Caki2 (cell line): ENCODE data around the gene OR51B4. TPM values are rescaled to one million over a fixed set of nuclear protein-coding genes. Genes with fewer than 3 reads are reported as not detected.
A peak's percentile ranks its signal among the peaks of the same experiment; 100 is the strongest.
"Not testable (repeated sequence)": the region's sequence is repeated elsewhere in the genome, so short reads cannot be mapped to it uniquely, and the experiment has no call there.

Experiments used
- DNase-seq: peaks from one replicate; pipeline ENCODE4 v3.0.0-alpha.2; 2015; ENCODE audit warnings: low read depth
- in situ Hi-C: cut with HindIII; loops from 2 replicates; pipeline ENCODE4 v1.10.0; 2016; ENCODE audit warnings: low sequenced_read_pairs, low pct_unique_long_range_greater_than_20kb, mixed read lengths
- total RNA-seq: library from RNA; depleted of rRNA; stranded (reverse); fragments of >200 nt; shearing (Covaris generic); gene quantifications from 2 replicates; pipeline ENCODE4 v1.2.3, GENCODE V29; 2014; ENCODE audit warnings: low replicate concordance

The OR51B4 gene
- total RNA-seq, 1 experiment from 2014 or later: not detected

DNA sequence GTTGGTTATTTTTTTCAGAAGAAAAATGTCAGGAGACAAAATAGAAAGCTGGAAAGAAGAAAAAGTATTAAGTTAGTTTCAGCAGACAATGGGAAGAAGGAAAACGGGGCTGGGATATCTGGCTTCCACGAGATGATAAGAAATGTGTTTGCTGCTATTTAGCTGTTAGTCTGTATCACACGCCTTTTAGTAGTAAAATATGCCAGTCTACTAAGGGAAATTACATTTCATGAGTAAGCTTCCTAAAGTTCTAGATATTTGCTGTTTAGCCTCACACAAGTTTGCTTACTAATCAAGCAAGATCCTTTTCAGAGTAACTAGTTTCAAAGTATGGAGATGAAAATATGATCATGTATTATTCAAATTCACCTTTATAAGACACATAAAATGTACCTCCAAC, 1.5 kb downstream of the OR51B4 start:
- in situ Hi-C loops: no loop called here
- no peak for DNase-seq

DNA sequence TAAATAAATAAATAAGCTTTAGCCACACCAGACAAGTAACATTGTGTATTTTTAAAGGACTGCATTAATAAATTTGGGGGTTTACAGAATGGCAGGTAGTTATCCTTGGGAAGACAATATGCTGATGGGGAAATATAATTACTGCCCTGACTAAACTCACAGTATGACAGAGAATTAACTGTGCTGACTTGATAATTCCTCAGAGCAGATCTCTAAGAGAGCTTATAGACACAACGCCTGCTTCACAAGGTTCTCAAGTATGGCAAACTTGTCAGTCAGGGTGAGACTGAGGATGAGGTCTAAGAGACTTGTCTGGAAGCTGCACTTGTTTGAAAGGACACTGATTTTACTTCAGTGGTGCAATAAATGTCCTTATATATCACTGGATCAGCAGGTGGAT, 3.3 kb downstream of the OR51B4 start:
- no peak for DNase-seq
- in situ Hi-C loops: no loop called here

DNA sequence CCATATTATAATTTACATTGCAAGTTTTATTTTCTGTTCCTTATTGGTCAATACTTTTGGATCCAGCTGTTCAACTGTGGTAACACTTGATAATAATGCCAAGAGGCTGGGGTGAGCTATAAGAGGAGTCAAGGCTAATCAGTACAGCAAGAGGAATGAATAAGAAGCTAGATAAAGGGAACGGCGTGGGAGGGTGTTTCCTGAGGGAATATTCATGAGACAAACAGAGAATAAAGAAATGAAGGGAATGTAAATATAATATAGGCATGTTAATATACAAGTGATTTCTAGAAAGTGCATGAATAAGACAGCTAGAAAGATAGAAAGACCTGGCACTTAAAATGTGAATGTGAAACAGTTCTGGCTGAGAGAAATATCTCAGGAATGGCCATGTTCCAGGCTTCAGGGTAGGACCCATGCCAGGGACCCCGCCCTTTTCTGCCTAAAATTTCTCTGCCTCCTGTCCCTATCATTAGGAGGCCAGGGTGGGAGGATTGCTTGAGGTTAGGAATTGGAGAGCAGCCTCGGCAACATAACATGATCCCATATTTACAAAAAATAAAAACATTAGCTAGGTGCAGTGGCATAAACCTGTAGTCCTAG, 3.9 kb downstream of the OR51B4 start:
- no peak for DNase-seq
- in situ Hi-C loops: no loop called here

DNA sequence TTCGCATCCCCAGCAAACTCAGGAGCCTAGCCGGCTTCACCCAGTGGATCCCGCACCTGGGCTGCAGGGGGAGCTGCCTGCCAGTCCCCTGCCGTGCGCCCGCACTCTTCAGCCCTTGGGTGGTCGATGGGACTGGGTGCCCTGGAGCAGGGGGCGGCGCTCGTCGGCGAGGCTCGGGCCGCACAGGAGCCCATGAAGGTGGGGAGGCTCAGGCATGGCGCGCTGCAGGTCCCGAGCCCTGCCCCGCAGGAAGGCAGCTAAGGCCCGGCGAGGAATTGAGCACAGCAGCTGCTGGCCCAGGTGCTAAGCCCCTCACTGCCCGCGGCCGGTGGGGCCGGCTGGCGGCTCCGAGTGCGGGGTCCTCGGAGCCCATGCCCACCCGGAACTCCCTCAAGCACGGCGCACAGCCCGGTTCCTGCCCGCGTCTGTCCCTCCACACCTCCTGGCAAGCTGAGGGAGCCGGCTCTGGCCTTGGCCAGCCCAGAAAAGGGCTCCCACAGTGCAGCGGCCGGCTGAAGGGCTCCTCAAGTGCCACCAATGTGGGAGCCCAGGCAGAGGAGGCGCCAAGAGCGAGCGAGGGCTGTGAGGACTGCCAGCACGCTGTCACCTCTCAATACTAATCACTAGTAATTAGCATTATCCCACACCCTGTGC, 7.3 kb downstream of the OR51B4 start:
- in situ Hi-C loops, DNase-seq: not testable (repeated sequence)

DNA sequence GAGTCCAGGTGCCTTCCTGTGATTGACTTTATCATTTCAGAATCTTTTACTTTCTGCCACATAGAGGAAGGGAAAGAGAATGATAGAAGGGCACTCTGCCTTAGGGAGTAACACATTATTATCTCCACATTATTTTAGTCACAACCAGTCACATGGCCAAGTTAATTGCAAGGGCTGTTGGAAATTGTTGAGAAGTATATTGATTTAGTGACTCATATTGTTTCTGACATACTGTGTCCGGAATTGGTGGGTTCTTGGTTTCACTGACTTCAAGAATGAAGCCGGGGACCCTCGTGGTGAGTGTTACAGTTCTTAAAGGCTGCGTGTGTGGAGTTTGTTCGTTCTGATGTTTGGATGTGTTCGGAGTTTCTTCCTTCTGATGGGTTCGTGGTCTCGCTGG, 8.7 kb downstream of the OR51B4 start:
- in situ Hi-C loops: no loop called here
- DNase-seq: no peak

DNA sequence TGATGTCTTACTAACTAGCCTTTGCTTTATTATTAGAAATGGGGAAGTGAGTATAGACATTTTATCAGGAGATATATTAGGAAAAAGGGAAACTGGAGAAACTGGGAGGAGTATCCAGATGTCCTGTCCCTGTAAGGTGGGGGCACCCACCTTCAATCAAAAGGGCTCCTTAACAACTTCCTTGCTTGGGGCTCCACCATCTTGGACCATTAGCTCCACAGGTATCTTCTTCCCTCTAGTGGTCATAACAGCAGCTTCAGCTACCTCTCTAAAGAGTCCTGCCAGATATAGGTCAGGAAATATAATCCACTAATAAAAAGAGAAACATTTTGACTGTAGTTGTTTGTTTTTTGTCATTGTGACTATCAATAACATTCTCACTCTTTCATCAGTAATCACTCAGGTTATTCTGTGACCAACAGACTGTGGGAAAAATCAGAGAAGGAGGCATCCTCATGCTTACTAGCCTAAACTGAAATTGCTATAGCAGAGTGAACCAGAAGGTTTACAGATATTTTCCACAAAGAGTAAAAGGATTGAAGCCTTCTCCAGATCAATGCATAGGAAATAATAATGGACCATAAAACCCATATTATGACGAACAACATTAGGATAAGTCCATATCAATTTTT, 10.4 kb downstream of the OR51B4 start:
- in situ Hi-C loops: no loop called here
- peak; percentile 30 for DNase-seq

DNA sequence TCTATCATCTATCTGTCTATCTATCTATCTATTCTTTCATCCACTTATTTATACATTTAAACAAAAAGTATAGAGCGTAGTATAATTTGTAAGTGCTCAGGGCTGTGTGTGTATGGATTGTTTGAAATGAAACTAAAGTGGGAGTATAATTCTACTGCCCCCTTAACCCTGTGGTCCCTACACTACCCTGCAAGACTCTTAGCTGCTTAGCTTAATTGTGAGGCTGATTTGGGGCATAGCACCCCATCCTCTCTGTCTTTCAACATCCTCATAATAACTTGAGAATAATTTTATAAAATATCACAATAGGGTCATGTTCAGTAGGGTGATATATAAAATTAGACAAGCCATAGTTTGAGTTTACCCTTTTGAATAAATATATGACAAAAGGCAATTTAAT, 11.6 kb downstream of the OR51B4 start:
- in situ Hi-C loops: no loop called here
- no peak for DNase-seq

DNA sequence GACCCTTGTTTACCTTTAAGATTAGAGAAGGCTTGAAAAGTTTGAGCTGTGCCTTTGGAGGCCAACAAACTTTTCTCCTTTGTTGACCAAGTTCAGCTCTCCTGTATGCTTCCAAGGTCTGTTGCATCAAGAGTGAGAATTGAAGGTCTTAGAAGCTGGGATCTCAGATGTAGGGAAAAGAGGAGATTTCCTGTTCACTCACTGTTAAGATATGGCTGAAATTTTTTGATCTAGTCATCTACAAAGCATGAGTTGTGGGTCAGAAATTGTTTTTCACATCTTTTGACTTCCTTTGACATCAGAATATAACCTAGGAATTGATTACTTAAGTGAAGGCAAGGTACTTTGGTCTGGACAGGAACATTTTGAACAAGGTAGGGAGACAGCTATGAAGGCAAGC, 12.1 kb downstream of the OR51B4 start:
- in situ Hi-C loops: no loop called here
- no peak for DNase-seq

DNA sequence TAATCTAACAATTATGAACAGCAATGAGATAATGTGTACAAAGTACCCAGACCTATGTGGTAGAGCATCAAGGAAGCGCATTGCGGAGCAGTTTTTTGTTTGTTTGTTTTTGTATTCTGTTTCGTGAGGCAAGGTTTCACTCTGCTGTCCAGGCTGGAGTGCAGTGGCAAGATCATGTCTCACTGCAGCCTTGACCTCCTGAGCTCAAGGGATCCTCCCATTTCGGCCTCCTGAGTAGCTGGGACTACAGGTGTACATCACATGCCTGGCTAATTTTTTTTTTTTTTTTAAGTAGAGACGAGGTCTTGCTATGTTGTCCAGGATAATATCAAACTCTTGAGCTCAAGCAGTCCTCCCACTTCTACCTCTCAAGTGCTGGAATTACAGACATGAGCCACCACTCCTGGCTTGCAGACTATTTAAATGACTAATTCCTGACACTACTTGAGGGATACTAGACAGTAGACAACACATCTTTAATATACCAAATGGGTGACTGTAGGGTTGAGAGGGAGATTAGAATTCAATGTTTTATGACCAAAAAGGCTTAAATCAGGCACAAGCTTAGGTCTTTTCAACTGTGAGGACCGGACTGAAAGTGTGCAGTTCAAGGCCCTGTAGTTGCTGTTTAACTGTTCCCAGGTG, 12.7 kb downstream of the OR51B4 start:
- in situ Hi-C loops: no loop called here
- no peak for DNase-seq

DNA sequence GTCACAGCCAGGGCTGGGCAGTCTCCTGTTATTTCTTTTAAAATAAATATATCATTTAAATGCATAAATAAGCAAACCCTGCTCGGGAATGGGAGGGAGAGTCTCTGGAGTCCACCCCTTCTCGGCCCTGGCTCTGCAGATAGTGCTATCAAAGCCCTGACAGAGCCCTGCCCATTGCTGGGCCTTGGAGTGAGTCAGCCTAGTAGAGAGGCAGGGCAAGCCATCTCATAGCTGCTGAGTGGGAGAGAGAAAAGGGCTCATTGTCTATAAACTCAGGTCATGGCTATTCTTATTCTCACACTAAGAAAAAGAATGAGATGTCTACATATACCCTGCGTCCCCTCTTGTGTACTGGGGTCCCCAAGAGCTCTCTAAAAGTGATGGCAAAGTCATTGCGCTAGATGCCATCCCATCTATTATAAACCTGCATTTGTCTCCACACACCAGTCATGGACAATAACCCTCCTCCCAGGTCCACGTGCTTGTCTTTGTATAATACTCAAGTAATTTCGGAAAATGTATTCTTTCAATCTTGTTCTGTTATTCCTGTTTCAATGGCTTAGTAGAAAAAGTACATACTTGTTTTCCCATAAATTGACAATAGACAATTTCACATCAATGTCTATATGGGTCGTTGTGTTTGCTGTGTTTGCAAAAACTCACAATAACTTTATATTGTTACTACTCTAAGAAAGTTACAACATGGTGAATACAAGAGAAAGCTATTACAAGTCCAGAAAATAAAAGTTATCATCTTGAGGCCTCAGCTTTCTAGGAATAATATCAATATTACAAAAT, 13.4 kb downstream of the OR51B4 start:
- no peak for DNase-seq
- in situ Hi-C loops: no loop called here

DNA sequence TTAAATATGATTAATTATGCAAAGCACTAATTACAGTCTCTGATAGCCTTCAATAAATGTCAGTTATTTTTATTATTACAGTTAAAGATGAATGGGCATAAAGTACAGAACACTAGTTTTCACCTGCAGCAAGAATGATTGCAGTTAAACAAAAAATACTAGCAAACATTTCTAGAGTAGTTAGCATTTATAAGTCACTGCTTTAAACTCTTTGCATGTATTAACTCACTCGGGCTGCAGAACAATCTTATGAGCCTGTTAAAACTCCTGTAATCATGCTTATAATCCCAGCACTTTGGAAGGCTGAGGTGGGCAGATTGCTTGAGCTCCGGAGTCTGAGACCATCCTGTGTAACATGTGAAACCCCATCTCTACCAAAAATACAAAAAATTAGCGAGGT, 14.8 kb downstream of the OR51B4 start:
- in situ Hi-C loops: no loop called here
- no peak for DNase-seq

DNA sequence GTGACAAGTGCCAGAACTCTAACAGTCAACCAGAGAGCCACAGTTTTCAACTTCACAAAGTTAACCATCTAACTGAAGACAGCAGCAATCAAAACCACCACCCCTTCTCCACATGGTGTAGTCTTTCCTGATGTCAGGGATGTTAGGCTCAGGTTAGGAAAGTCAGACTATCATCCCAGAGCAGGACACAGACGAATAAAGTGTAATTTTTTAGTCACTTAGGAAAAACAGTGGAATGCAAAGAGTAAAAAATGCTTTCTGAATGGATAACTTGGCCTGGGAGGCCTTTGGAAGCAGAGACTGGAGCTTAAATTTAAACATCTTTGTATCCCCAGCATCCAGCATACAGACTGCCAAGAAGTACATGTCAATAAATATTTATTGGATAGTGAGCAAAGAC, 15.4 kb downstream of the OR51B4 start:
- no peak for DNase-seq
- in situ Hi-C loops: no loop called here

DNA sequence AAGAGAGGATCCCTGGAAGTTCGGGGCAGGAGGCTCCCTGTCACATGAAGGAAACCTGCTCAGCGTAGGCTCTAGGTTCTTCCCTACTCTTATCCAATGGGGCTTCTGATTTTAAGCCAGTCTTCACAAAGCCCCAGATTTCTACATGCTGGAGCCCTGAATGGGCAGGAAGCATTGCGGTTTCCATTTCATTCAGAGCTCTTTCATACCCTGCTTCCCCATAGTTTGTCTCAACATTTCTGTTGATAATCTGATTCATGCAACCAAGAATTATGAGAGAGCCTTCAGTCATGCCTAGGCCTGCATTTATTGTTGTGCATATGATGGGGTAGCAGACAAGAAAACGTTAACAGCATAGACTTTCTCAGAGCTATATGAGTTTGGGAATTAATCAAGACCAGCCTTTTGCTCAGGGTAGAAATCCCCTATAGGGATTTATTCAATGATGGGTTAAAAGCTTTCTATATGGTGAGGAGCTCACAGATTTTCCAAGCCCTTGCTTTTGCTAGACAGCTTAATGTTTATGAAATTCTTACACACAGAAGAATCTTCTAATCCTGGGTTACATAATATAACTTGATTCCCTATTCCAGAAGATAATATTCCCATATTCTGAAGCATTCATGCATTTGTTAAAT, 15.9 kb downstream of the OR51B4 start:
- in situ Hi-C loops: no loop called here
- DNase-seq: no peak

DNA sequence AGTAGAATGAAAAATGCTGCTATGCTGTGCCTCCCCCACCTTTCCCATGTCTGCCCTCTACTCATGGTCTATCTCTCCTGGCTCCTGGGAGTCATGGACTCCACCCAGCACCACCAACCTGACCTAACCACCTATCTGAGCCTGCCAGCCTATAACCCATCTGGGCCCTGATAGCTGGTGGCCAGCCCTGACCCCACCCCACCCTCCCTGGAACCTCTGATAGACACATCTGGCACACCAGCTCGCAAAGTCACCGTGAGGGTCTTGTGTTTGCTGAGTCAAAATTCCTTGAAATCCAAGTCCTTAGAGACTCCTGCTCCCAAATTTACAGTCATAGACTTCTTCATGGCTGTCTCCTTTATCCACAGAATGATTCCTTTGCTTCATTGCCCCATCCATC, 17.1 kb downstream of the OR51B4 start:
- no peak for DNase-seq
- in situ Hi-C loops: no loop called here

DNA sequence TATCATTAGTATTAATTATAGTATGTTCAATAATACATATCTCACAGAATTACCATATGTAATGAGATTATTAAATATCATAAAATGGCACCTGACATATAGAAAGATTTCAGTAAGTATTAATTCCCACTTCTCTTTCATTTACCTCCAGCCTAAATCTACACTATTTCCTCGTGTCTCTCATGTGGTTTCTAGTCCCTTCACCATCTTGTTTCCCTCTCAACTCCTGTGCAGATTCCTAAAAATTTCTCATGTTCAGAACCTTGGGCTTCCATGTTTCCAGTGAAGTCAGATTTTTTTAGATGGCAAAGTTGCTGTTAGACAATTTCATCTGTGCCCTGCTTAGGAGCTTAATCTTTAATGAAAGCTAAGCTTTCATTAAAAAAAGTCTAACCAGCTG, 17.9 kb downstream of the OR51B4 start:
- no peak for DNase-seq
- in situ Hi-C loops: no loop called here

DNA sequence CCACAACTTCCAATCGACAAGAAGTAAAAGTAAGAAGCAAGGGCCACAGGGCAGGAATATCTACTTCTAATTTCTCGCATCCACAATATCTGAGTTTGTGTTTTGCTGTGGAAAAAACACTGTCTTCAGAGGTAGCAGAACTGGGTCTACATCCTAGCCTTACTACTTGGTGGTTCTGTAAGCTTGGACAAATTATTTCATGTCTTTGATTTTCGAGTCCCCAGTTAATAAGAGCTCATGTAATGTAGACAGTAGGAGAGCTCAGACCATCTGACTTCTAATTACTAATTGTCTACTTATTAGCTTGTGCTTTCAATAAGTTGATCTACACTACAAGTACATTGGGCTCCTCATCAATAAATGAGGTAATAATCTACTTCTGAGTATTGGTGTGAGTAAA, 18.7 kb downstream of the OR51B4 start:
- DNase-seq: no peak
- in situ Hi-C loops: no loop called here

DNA sequence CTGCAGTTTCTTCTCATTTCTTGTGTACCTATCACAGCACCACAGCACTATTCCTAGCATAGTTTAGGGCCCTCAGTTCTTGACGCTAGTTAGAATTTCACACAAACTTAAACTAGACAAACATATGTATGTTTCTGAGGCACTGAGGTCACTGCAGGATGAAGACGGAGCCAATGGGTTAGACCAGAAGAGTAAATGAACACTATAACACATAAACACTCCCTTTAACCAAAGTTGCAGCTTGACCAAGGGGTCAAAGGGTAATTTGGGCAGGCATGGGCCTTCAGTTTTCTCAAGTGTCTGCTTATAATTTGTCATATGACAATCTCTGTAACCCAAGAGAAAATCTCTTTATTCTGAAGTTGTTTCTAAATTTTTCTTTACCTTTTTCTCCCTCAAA, 19.1 kb downstream of the OR51B4 start:
- no peak for DNase-seq
- in situ Hi-C loops: no loop called here

DNA sequence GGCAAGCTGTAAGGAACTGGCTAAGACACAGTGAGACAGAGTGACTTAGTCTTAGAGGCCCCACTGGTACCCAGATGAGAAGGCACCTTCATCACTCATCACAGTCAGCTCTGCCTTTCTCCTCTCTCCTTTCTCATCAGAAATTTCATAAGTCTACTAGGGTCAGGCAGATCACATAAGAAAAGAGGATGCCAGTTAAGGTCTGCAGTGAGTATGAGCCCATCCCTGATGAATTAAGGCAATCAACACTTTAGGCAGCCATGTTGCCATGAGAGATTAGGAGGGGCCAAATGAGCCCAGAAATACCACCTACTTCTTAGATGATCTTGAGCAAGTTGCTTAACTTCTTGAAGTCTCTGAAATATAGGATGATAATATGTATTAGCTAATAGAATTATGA, 20.1 kb downstream of the OR51B4 start:
- DNase-seq: no peak

More for the DNA sequence above, 20.1 kb downstream of the OR51B4 start:
- in situ Hi-C loops: no loop called here
